Lower lobe of right lung (tissue), 2 donors: ENCODE measurements around the gene INPPL1. TPM values are rescaled to one million over a fixed set of nuclear protein-coding genes. Genes with fewer than 3 reads are reported as not detected.
"Not testable (repeated sequence)": the region's sequence is repeated elsewhere in the genome, so short reads cannot be mapped to it uniquely, and the experiment has no call there.

Source experiments
- ATAC-seq, 2 donors: fragments of 200-7000 bp; cut with Tn5 transposase; one replicate each; pipeline ENCODE4 v1.9.1; 2020 to 2022; ENCODE audit warnings: mild to moderate bottlenecking in 2 of 2, moderate library complexity in 2 of 2
- DNase-seq: peaks from one replicate; pipeline ENCODE4 v3.0.0-alpha.2; 2020
- H3K27ac ChIP-seq: fragments of 200-600 bp; one replicate; pipeline ENCODE4 v1.8.0; 2022
- H3K27me3 ChIP-seq: fragments of 200-600 bp; one replicate; pipeline ENCODE4 v1.8.0; 2022; ENCODE audit warnings: low read depth
- H3K36me3 ChIP-seq: fragments of 200-600 bp; one replicate; pipeline ENCODE4 v1.8.0; 2022; ENCODE audit warnings: mild to moderate bottlenecking
- H3K4me1 ChIP-seq: fragments of 200-600 bp; one replicate; pipeline ENCODE4 v1.8.0; 2022
- H3K4me3 ChIP-seq: fragments of 200-600 bp; one replicate; pipeline ENCODE4 v1.8.0; 2022; ENCODE audit warnings: mild to moderate bottlenecking
- H3K9me3 ChIP-seq: fragments of 200-600 bp; one replicate; pipeline ENCODE4 v1.8.0; 2022
- CTCF ChIP-seq: fragments of 200-600 bp; IDR thresholded peaks from one replicate; pipeline ENCODE4 v1.8.0; 2022; ENCODE audit warnings: antibody characterized with exemption, mild to moderate bottlenecking
- intact Hi-C: fragments of 100-400 bp; cut with DNase I; formaldehyde crosslinking; loops from one replicate; pipeline ENCODE4 v1.11.0; 2022
- total RNA-seq: library from RNA; stranded (reverse); fragmentation: NEBNext Ultra II Directional; extraction: Animal tissue kit (Norgen Biotek cat#: 25700); gene quantifications from one replicate; pipeline ENCODE4 v1.2.1, GENCODE V29; 2021
- donor health status: DM: no; HTN: yes; CAD: no; lungs with severe emphysema.

Gene INPPL1
- total RNA-seq, 1 donor from 2014 or later = 147 TPM

GRCh38 chr11:72188267-72188666, 36.3 kb upstream of the INPPL1 start:
- no peak for DNase-seq
- no peaks in the 10 kb centered on the region for H3K36me3 ChIP-seq
- no peaks in the 10 kb centered on the region for H3K9me3 ChIP-seq
- intact Hi-C loops = no loop called here
- peaks cover 6% of the 10 kb centered on the region for H3K4me1 ChIP-seq
- H3K4me3 ChIP-seq = no peak overlapping the region
- ATAC-seq = no peak
- no peak overlapping the region for H3K27ac ChIP-seq
- TF ChIP-seq CTCF = no peak
- H3K27me3 ChIP-seq = no peaks in the 10 kb centered on the region

- DNase-seq = peak; percentile 61
- no peak overlapping the region for H3K4me3 ChIP-seq
- no peaks in the 10 kb centered on the region for H3K27me3 ChIP-seq
- H3K36me3 ChIP-seq = no peaks in the 10 kb centered on the region
- no peaks in the 10 kb centered on the region for H3K9me3 ChIP-seq
- H3K4me1 ChIP-seq = peaks cover 6% of the 10 kb centered on the region
- peak overlapping the region; percentile 67 for H3K27ac ChIP-seq
- ATAC-seq = peak; percentile 85 to 92
- TF ChIP-seq CTCF = no peak
- intact Hi-C loops = no loop called here
Observed at GRCh38 chr11:72189455-72190250, 34.9 kb upstream of the INPPL1 start.

GRCh38 chr11:72190631-72191071, 33.9 kb upstream of the INPPL1 start:
- intact Hi-C loops = no loop called here
- H3K27ac ChIP-seq = no peak overlapping the region
- DNase-seq = no peak
- peaks cover 6% of the 10 kb centered on the region for H3K4me1 ChIP-seq
- no peak overlapping the region for H3K4me3 ChIP-seq
- no peak for TF ChIP-seq CTCF
- no peaks in the 10 kb centered on the region for H3K36me3 ChIP-seq
- no peak for ATAC-seq
- H3K27me3 ChIP-seq = no peaks in the 10 kb centered on the region
- no peaks in the 10 kb centered on the region for H3K9me3 ChIP-seq

- peak; percentile 75 for DNase-seq
- Histone ChIP-seq H3K4me3 (peak within 1 kb of the TSS; percentile 37), H3K27me3 (no peaks in the 10 kb centered on the region), H3K36me3 (peaks cover 3% of the 10 kb centered on the region), H3K27ac (peak within 1 kb of the TSS; percentile 74), H3K4me1 (peaks cover 6% of the 10 kb centered on the region), H3K9me3 (no peaks in the 10 kb centered on the region)
- intact Hi-C loops = no loop called here
- no peak for TF ChIP-seq CTCF
- peak; percentile 81 to 87 for ATAC-seq
Observed at GRCh38 chr11:72191961-72192381, 32.6 kb upstream of the INPPL1 start, which contains the start of gene FOLR1. Gene FOLR1, plus strand, starts transcription at chr11:72192140. Its CDS starts 34 bp downstream, at chr11:72192174.

GRCh38 chr11:72195518-72196270, 28.9 kb upstream of the INPPL1 start:
- no peak for DNase-seq
- intact Hi-C loops = no loop called here

GRCh38 chr11:72201445-72201844, 23.1 kb upstream of the INPPL1 start:
- H3K27ac ChIP-seq, H3K4me1 ChIP-seq, H3K4me3 ChIP-seq, H3K9me3 ChIP-seq, DNase-seq, H3K36me3 ChIP-seq, intact Hi-C loops, H3K27me3 ChIP-seq, ATAC-seq: not testable (repeated sequence)

More at GRCh38 chr11:72195518-72196270, 28.9 kb upstream of the INPPL1 start:
- no peak for ATAC-seq
- H3K4me3 ChIP-seq = no peak overlapping the region
- H3K9me3 ChIP-seq = no peaks in the 10 kb centered on the region
- no peak overlapping the region for H3K27ac ChIP-seq
- H3K27me3 ChIP-seq = no peaks in the 10 kb centered on the region
- H3K4me1 ChIP-seq = no peaks in the 10 kb centered on the region
- H3K36me3 ChIP-seq = peaks cover 3% of the 10 kb centered on the region
- TF ChIP-seq CTCF = no peak
